ENCODE measurements around the gene SLC7A4.

GRCh38 chr22:21020802-21021429 is 11.4 kb downstream of the SLC7A4 start:
- TF ChIP-seq, protein P1, sequence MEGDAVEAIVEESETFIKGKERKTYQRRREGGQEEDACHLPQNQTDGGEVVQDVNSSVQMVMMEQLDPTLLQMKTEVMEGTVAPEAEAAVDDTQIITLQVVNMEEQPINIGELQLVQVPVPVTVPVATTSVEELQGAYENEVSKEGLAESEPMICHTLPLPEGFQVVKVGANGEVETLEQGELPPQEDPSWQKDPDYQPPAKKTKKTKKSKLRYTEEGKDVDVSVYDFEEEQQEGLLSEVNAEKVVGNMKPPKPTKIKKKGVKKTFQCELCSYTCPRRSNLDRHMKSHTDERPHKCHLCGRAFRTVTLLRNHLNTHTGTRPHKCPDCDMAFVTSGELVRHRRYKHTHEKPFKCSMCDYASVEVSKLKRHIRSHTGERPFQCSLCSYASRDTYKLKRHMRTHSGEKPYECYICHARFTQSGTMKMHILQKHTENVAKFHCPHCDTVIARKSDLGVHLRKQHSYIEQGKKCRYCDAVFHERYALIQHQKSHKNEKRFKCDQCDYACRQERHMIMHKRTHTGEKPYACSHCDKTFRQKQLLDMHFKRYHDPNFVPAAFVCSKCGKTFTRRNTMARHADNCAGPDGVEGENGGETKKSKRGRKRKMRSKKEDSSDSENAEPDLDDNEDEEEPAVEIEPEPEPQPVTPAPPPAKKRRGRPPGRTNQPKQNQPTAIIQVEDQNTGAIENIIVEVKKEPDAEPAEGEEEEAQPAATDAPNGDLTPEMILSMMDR (IDR thresholded peaks at IDR 0.05), result no peak
- no peak for TF ChIP-seq POLR2A (IDR thresholded peaks at IDR 0.05)

Measured in gastroesophageal sphincter (tissue), 3 donors.